HFF-Myc (cell line): ENCODE measurements around the gene TRAF1.
A peak's percentile ranks its signal among the peaks of the same experiment; 100 is the strongest.

ENCODE experiments used
- DNase-seq: peaks from one replicate; pipeline ENCODE4 v3.0.0-alpha.2; 2011; ENCODE audit warnings: low read depth; ENCODE audit errors: extremely low read depth
- H3K4me3 ChIP-seq: replicated peaks from 2 replicates; pipeline ENCODE4 v1.5.1; 2011; ENCODE audit warnings: low read depth, mild to moderate bottlenecking, control low read depth, low read length
- CTCF ChIP-seq: IDR thresholded peaks from 2 replicates; pipeline ENCODE4 v1.5.1; 2012; ENCODE audit warnings: mild to moderate bottlenecking, low read depth, low read length, control low read depth; ENCODE audit errors: missing control alignments

The TRAF1 gene

GRCh38 chr9:120872791-120873502, 53.6 kb downstream of the TRAF1 start:
- DNase-seq, result no peak
- no peak for TF ChIP-seq CTCF
- no peak overlapping the region for H3K4me3 ChIP-seq

DNA sequence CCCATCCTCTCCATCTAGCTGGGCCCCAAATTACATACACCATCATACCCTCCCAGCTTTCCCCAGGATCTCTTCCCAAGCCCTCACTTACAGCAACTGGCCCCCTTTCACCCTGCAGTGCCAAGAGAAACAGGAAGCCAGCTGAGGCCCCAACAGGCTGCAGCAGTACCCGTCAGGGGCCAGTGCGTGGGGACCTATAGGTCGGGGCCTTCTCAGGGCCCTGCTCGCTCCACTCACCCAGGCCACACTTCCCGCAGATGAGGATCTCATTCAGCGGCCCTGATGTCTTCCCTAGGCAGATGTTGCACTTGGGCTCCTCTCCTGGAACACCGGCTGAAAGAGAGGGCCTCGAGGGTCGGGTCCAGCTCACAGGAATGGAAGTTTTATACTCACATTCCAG, 56.4 kb downstream of the TRAF1 start:
- TF ChIP-seq CTCF, result no peak
- no peak for DNase-seq
- no peak overlapping the region for H3K4me3 ChIP-seq

DNA sequence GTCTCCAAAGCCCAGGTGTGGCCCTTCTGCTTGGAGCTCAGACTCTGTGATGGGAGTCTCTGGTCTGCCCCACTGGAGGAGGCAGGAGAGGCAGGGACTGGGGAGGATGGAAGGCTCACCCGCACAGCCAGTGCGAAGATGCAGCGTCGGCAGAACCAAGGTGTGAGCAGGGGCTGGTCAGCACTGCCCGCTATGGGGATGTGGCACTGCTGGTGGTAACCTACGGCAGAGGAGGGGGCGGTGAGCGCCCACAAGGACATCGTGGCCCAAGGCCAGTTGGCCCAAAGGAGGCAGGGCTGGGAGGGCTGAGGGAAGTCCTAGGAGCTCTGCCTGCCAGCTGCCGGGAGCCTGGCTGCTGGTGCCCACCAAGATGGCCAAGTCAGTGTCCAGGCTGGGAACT, 56.9 kb downstream of the TRAF1 start:
- no peak for TF ChIP-seq CTCF
- DNase-seq, result no peak
- no peak overlapping the region for H3K4me3 ChIP-seq

DNA sequence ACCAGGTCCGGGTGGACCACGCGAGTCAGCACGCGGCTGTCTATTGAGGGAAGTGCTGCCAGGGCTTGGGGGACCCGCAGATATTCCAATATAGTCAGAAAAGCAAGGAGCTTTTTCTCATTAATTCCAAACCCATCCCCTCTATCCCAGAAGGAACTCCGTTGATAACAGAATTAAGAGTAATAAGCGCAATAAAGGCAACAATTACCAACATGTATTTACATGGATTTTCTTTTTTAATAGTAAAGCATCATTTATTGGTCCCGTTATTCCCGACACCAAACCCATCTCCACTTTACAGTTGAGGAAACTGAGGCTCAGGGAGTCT, 57.3 kb downstream of the TRAF1 start:
- DNase-seq, result no peak
- TF ChIP-seq CTCF, result no peak
- H3K4me3 ChIP-seq, result peak overlapping the region; percentile 35

- H3K4me3 ChIP-seq, result peak overlapping the region; percentile 35
These were observed 57.8 kb downstream of the TRAF1 start for GRCh38 chr9:120868676-120869359.

DNA sequence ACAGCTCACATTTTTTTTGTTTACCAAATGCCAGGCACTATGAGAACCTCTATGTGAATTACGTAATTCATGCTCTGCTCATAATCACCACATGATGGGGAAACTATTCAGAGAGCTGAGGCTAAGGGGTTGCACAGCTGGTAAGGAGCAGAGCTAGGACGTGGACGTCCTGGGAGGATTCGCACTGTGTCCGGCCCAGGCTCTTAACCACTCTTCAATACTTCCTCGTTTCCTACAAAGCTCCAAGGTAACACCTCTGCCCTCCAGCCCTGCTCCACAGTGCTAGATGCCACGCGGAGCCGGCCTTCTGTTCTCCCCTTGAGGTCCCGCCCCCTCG, 58.3 kb downstream of the TRAF1 start:
- peak overlapping the region; percentile 28 for H3K4me3 ChIP-seq
- no peak for DNase-seq
- no peak for TF ChIP-seq CTCF

More at GRCh38 chr9:120868676-120869359, 57.8 kb downstream of the TRAF1 start:
- TF ChIP-seq CTCF, result peak; percentile 42
- peak; percentile 77 for DNase-seq
